H9 (cell line): ENCODE measurements around the gene HLF. TPM values are rescaled to one million over a fixed set of nuclear protein-coding genes. Genes with fewer than 3 reads are reported as not detected.

Experiments used
- DNase-seq: peaks from one replicate; pipeline ENCODE4 v3.0.0-alpha.2; 2017
- H2AFZ ChIP-seq: one replicate; pipeline ENCODE4 v1.6.1; 2013; ENCODE audit warnings: mild to moderate bottlenecking, low read length, control low read depth, moderate library complexity
- H2AK5ac ChIP-seq: 2 replicates; pipeline ENCODE4 v1.6.1; 2013; ENCODE audit warnings: low read length, control low read depth, mixed read lengths; ENCODE audit not compliant: insufficient read length
- H2BK120ac ChIP-seq: one replicate; pipeline ENCODE4 v1.6.1; 2013; ENCODE audit warnings: low read depth, mild to moderate bottlenecking, low read length, control low read depth, inconsistent platforms; ENCODE audit not compliant: poor library complexity, severe bottlenecking
- H2BK12ac ChIP-seq: 2 replicates; pipeline ENCODE4 v1.6.1; 2013; ENCODE audit warnings: low read length, control low read depth, mixed read lengths, low read depth; ENCODE audit not compliant: insufficient read length
- H2BK15ac ChIP-seq: 2 replicates; pipeline ENCODE4 v1.6.1; 2013; ENCODE audit warnings: low read depth, low read length, control low read depth
- H2BK20ac ChIP-seq: one replicate; pipeline ENCODE4 v1.6.1; 2013; ENCODE audit warnings: low read depth, mild to moderate bottlenecking, low read length, control low read depth, inconsistent platforms; ENCODE audit not compliant: poor library complexity, severe bottlenecking
- H2BK5ac ChIP-seq: 2 replicates; pipeline ENCODE4 v1.6.1; 2013; ENCODE audit warnings: low read length, control low read depth, mixed read lengths; ENCODE audit not compliant: insufficient read length
- H3K14ac ChIP-seq: 2 replicates; pipeline ENCODE4 v1.6.1; 2013; ENCODE audit warnings: low read length, control low read depth; ENCODE audit not compliant: insufficient read depth
- H3K18ac ChIP-seq: 2 replicates; pipeline ENCODE4 v1.6.1; 2013; ENCODE audit warnings: low read depth, mild to moderate bottlenecking, mixed read lengths, low read length, control low read depth; ENCODE audit not compliant: insufficient read length
- H3K23ac ChIP-seq: 2 replicates; pipeline ENCODE4 v1.6.1; 2013; ENCODE audit warnings: low read length, control low read depth, mixed read lengths, low read depth; ENCODE audit not compliant: insufficient read length
- H3K23me2 ChIP-seq: 2 replicates; pipeline ENCODE4 v1.6.1; 2013; ENCODE audit warnings: low read depth, mild to moderate bottlenecking, mixed read lengths, low read length, control low read depth; ENCODE audit not compliant: insufficient read length, poor library complexity, severe bottlenecking
- H3K27ac ChIP-seq: 2 replicates; pipeline ENCODE4 v1.5.1; 2013; ENCODE audit warnings: low read length, control low read depth, mixed read lengths, low read depth; ENCODE audit not compliant: insufficient read length
- H3K27me3 ChIP-seq: 2 replicates; pipeline ENCODE4 v1.6.1; 2013; ENCODE audit warnings: low read length, control low read depth, inconsistent platforms; ENCODE audit not compliant: insufficient read depth
- H3K4ac ChIP-seq: 2 replicates; pipeline ENCODE4 v1.6.1; 2013; ENCODE audit warnings: low read depth, mild to moderate bottlenecking, control low read depth, inconsistent platforms, low read length, moderate library complexity
- H3K4me1 ChIP-seq: 2 replicates; pipeline ENCODE4 v1.6.1; 2013; ENCODE audit warnings: low read length, control low read depth, inconsistent platforms; ENCODE audit not compliant: insufficient read depth
- H3K4me2 ChIP-seq: 2 replicates; pipeline ENCODE4 v1.6.1; 2013; ENCODE audit warnings: low read length, control low read depth, mixed read lengths; ENCODE audit not compliant: insufficient read length, insufficient read depth
- H3K56ac ChIP-seq: 2 replicates; pipeline ENCODE4 v1.6.1; 2013; ENCODE audit warnings: low read depth, mild to moderate bottlenecking, mixed read lengths, low read length, control low read depth; ENCODE audit not compliant: insufficient read length
- H3K79me1 ChIP-seq: 2 replicates; pipeline ENCODE4 v1.6.1; 2013; ENCODE audit warnings: low read depth, mild to moderate bottlenecking, moderate library complexity, low read length, control low read depth, inconsistent platforms; ENCODE audit not compliant: insufficient read depth, poor library complexity, severe bottlenecking
- H3K79me2 ChIP-seq: 2 replicates; pipeline ENCODE4 v1.6.1; 2013; ENCODE audit warnings: low read length, control low read depth, inconsistent platforms; ENCODE audit not compliant: insufficient read depth
- H3K9ac ChIP-seq: 2 replicates; pipeline ENCODE4 v1.6.1; 2013; ENCODE audit warnings: low read length, control low read depth, mixed read lengths; ENCODE audit not compliant: insufficient read length; ENCODE audit errors: extremely low read depth
- H3K9me3 ChIP-seq: one replicate; pipeline ENCODE4 v1.6.1; 2013; ENCODE audit warnings: low read depth, low read length, inconsistent platforms; ENCODE audit not compliant: control insufficient read depth
- H3T11ph ChIP-seq: one replicate; pipeline ENCODE4 v1.6.1; 2013; ENCODE audit warnings: mild to moderate bottlenecking, low read length, control low read depth, inconsistent platforms
- H4K20me1 ChIP-seq: one replicate; pipeline ENCODE4 v1.6.1; 2013; ENCODE audit not compliant: control insufficient read depth, insufficient read length, insufficient read depth
- H4K5ac ChIP-seq: 2 replicates; pipeline ENCODE4 v1.6.1; 2013; ENCODE audit warnings: low read depth, mild to moderate bottlenecking, mixed read lengths, low read length, control low read depth; ENCODE audit not compliant: insufficient read length
- H4K8ac ChIP-seq: replicated peaks from 2 replicates; pipeline ENCODE4 v1.6.1; 2013; ENCODE audit warnings: low read length, control low read depth, mixed read lengths, low read depth; ENCODE audit not compliant: insufficient read length
- H4K91ac ChIP-seq: 2 replicates; pipeline ENCODE4 v1.6.1; 2013; ENCODE audit warnings: low read depth, mild to moderate bottlenecking, moderate library complexity, mixed read lengths, low read length, control low read depth; ENCODE audit not compliant: insufficient read length
- H3K27ac Mint-ChIP-seq, 3 experiments: 2 replicates in 2 of 3; 3 replicates in 1 of 3; pipeline ENCODE4 v1.8.0; 2020 to 2021; ENCODE audit warnings: mixed read lengths in 3 of 3, mild to moderate bottlenecking in 1 of 3, moderate library complexity in 1 of 3
- H3K27me3 Mint-ChIP-seq: 2 replicates; pipeline ENCODE4 v1.8.0; 2021; ENCODE audit warnings: low read depth, mild to moderate bottlenecking, moderate library complexity, mixed read lengths
- H3K36me3 Mint-ChIP-seq, 3 experiments: 2 replicates in 2 of 3; 3 replicates in 1 of 3; pipeline ENCODE4 v1.8.0; 2020 to 2021; ENCODE audit warnings: low read depth in 3 of 3, mixed read lengths in 3 of 3; ENCODE audit not compliant: insufficient read depth in 1 of 3
- H3K4me1 Mint-ChIP-seq, 2 experiments: 2 replicates each; pipeline ENCODE4 v1.8.0; 2020; ENCODE audit warnings: mixed read lengths in 2 of 2
- H3K4me3 Mint-ChIP-seq, 2 experiments: 2 replicates in 1 of 2; 3 replicates in 1 of 2; pipeline ENCODE4 v1.8.0; 2020 to 2021; ENCODE audit warnings: mild to moderate bottlenecking in 2 of 2, mixed read lengths in 2 of 2, moderate library complexity in 1 of 2
- H3K9me3 Mint-ChIP-seq, 2 experiments: 2 replicates in 1 of 2; 3 replicates in 1 of 2; pipeline ENCODE4 v1.8.0; 2020; ENCODE audit warnings: mild to moderate bottlenecking in 2 of 2, mixed read lengths in 2 of 2, moderate library complexity in 1 of 2
- WGBS: extraction: QIAGEN DNeasy Blood & Tissue Kit; methylation state at CpG from one replicate; pipeline ENCODE4 v1.1.7; 2013; ENCODE audit warnings: missing lambda C conversion rate, low lambda C conversion rate, mixed read lengths; ENCODE audit not compliant: insufficient read length; ENCODE audit errors: extremely low coverage; 5-methylcytosine and 5-hydroxymethylcytosine counted together
- total RNA-seq: library from RNA; stranded (reverse); gene quantifications from 2 replicates; pipeline ENCODE4 v1.2.1, GENCODE V29; 2021
- TF ChIP-seq, protein P1 (sequence below): fragments of 200-600 bp; sonication (generic); conservative IDR thresholded peaks from 3 replicates; pipeline ENCODE4 v1.8.0; 2021; ENCODE audit warnings: antibody characterized with exemption, mild to moderate bottlenecking

The HLF gene
- total RNA-seq, 1 experiment from 2014 or later: 0.17 TPM

- Histone ChIP-seq H3K79me2 (no peaks in the 10 kb centered on the region), H3K4ac (no peak overlapping the region), H3K9me3 (no peaks in the 10 kb centered on the region), H4K20me1 (no peaks in the 10 kb centered on the region), H3K4me1 (peaks cover 4% of the 10 kb centered on the region; the same call in 1 of the 2 replicates), H4K91ac (no peak overlapping the region), H2BK12ac (no peak overlapping the region), H3K56ac (no peak overlapping the region), H3T11ph (no peak overlapping the region), H4K8ac (no peak overlapping the region), H3K27ac (no peak overlapping the region), H3K23me2 (no peaks in the 10 kb centered on the region), H3K9ac (no peak overlapping the region), H2AK5ac (no peak overlapping the region), H2AFZ (no peak overlapping the region), H2BK5ac (no peak overlapping the region), H2BK20ac (no peak overlapping the region), H2BK15ac (no peak overlapping the region), H2BK120ac (no peak overlapping the region), H3K27me3 (no peaks in the 10 kb centered on the region), H3K18ac (no peak overlapping the region), H3K14ac (no peak overlapping the region), H3K23ac (no peak overlapping the region), H3K4me2 (no peak overlapping the region), H3K79me1 (no peaks in the 10 kb centered on the region), H4K5ac (no peak overlapping the region)
- Mint-ChIP-seq H3K27me3 (peaks cover 9% of the 10 kb centered on the region), H3K27ac (no peak overlapping the region), H3K4me1 (peaks cover 20 to 21% of the 10 kb centered on the region in 2 experiments), H3K36me3 (no peaks in the 10 kb centered on the region; a peak in 1 of 7 replicates), H3K4me3 (no peak overlapping the region), H3K9me3 (no peaks in the 10 kb centered on the region)
- WGBS: no CpG with 5 or more reads among the region's 4 CpGs
- TF ChIP-seq, protein P1, sequence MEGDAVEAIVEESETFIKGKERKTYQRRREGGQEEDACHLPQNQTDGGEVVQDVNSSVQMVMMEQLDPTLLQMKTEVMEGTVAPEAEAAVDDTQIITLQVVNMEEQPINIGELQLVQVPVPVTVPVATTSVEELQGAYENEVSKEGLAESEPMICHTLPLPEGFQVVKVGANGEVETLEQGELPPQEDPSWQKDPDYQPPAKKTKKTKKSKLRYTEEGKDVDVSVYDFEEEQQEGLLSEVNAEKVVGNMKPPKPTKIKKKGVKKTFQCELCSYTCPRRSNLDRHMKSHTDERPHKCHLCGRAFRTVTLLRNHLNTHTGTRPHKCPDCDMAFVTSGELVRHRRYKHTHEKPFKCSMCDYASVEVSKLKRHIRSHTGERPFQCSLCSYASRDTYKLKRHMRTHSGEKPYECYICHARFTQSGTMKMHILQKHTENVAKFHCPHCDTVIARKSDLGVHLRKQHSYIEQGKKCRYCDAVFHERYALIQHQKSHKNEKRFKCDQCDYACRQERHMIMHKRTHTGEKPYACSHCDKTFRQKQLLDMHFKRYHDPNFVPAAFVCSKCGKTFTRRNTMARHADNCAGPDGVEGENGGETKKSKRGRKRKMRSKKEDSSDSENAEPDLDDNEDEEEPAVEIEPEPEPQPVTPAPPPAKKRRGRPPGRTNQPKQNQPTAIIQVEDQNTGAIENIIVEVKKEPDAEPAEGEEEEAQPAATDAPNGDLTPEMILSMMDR: no peak
- no peak for DNase-seq
Measured at GRCh38 chr17:55334285-55334684, 69.5 kb downstream of the HLF start.
